GM23248 (cell line): ENCODE measurements around the gene MYH11.

Experiments used
- EZH2 ChIP-seq: fragments of 200-600 bp; sonication (generic); IDR thresholded peaks from 2 replicates; pipeline ENCODE4 v1.6.1; 2018; ENCODE audit warnings: antibody characterized with exemption, mild to moderate bottlenecking; ENCODE audit not compliant: insufficient read depth, poor library complexity, severe bottlenecking
- EZH2phosphoT487 ChIP-seq: fragments of 200-600 bp; sonication (generic); IDR thresholded peaks from 2 replicates; pipeline ENCODE4 v1.6.1; 2018; ENCODE audit warnings: antibody characterized with exemption, moderate library complexity, mild to moderate bottlenecking, low read depth; ENCODE audit not compliant: insufficient read depth

- no peak for TF ChIP-seq EZH2
- no peak for TF ChIP-seq EZH2phosphoT487
Observed at GRCh38 chr16:15853021-15853420, 3.8 kb downstream of the MYH11 start.
